Measurements from ENCODE around the gene LRRC26. TPM values are rescaled to one million over a fixed set of nuclear protein-coding genes. Genes with fewer than 3 reads are reported as not detected.

Gene LRRC26
- total RNA-seq, 1 experiment from 2014 or later = 0.40 TPM

DNA sequence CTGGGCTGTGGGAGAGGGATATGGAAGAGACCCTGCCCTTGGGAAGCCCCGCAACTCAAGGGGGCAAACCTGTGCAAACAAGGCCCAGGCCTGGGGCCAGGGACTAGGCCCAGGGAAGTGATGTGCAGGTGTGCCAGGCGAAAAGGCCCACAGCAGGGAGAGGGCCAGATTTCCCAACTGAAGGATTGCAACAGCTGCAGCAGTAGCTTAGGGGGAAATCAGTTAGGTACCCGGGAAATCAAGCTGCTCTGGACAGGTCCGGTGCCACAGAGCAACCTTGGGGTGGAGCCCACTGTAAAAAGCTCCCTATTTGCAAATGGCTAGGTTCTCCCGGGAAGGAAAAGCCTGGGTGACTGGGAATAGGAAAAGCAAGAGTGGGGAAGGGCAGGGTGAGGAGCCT, 20.5 kb downstream of the LRRC26 start:
- BruUV-seq (replicated peaks) = no TSS peak
- no peaks in the 10 kb centered on the region for H3K9me2 ChIP-seq (replicated peaks; ENCODE audit: low read length)
- ChIA-PET POLR2A (ENCODE audit: unreplicated experiment) (no interaction called here), CTCF (interaction anchor here (0.9 kb wide), 1 partner anchor 20 kb away, joined by 3 read pairs; no protein-coding TSS in a partner anchor)
- no peak overlapping the region for H3K27ac ChIP-seq (ENCODE audit: low read length)
- no peak for TF ChIP-seq EZH2phosphoT487 (IDR thresholded peaks at IDR 0.05; ENCODE audit: borderline replicate concordance, low read length)
- TF ChIP-seq EZH2 (IDR thresholded peaks at IDR 0.05; ENCODE audit: low read length, unreplicated experiment) = no peak
- TF ChIP-seq CTCF (conservative IDR thresholded peaks at IDR 0.05; ENCODE audit: low read depth, low read length) = no peak
- no peak for ATAC-seq
- H3K9me3 ChIP-seq (ENCODE audit: low read length) = no peaks in the 10 kb centered on the region
- peak overlapping the region; percentile 61; the same call in 1 of the 2 replicates for H2AFZ ChIP-seq (ENCODE audit: low read length)
- no peak overlapping the region; the same call in 1 of the 2 replicates for H3K9ac ChIP-seq (ENCODE audit: low read length)
- no peaks in the 10 kb centered on the region; the same call in 1 of the 2 replicates for H3K4me1 ChIP-seq (ENCODE audit: insufficient read depth, low read length)
- no peak overlapping the region for H3K4me3 ChIP-seq (ENCODE audit: low read length)
- intact Hi-C loops (cut with micrococcal nuclease) = no loop called here
- H3F3A ChIP-seq (ENCODE audit: low read length, unreplicated experiment) = no peaks in the 10 kb centered on the region
- H3K36me3 ChIP-seq (ENCODE audit: low read depth, low read length) = no peaks in the 10 kb centered on the region
- no peak for DNase-seq
- H4K20me1 ChIP-seq (ENCODE audit: low read length) = no peaks in the 10 kb centered on the region
- no peaks in the 10 kb centered on the region for H3K79me2 ChIP-seq (ENCODE audit: low read length)
- peak overlapping the region; percentile 70; the same call in 1 of the 2 replicates for H3K4me2 ChIP-seq (ENCODE audit: low read length)
- no peaks in the 10 kb centered on the region for H3K27me3 ChIP-seq (ENCODE audit: low read length)

- Histone ChIP-seq H3K27ac (ENCODE audit: low read length) (no peak overlapping the region), H3K4me2 (ENCODE audit: low read length) (no peak overlapping the region), H3K79me2 (ENCODE audit: low read length) (no peaks in the 10 kb centered on the region), H3K36me3 (ENCODE audit: low read depth, low read length) (no peaks in the 10 kb centered on the region), H3K27me3 (ENCODE audit: low read length) (no peaks in the 10 kb centered on the region), H3K4me1 (ENCODE audit: insufficient read depth, low read length) (no peaks in the 10 kb centered on the region; the same call in 1 of the 2 replicates), H3K9ac (ENCODE audit: low read length) (no peak overlapping the region), H4K20me1 (ENCODE audit: low read length) (no peaks in the 10 kb centered on the region), H3F3A (ENCODE audit: low read length, unreplicated experiment) (no peaks in the 10 kb centered on the region), H3K9me2 (replicated peaks; ENCODE audit: low read length) (no peaks in the 10 kb centered on the region), H2AFZ (ENCODE audit: low read length) (no peak overlapping the region), H3K4me3 (ENCODE audit: low read length) (no peak overlapping the region), H3K9me3 (ENCODE audit: low read length) (no peaks in the 10 kb centered on the region)
- intact Hi-C loops (cut with micrococcal nuclease) = no loop called here
- TF ChIP-seq EZH2 (IDR thresholded peaks at IDR 0.05; ENCODE audit: low read length, unreplicated experiment) (no peak), EZH2phosphoT487 (IDR thresholded peaks at IDR 0.05; ENCODE audit: borderline replicate concordance, low read length) (no peak), CTCF (conservative IDR thresholded peaks at IDR 0.05; ENCODE audit: low read depth, low read length) (no peak)
- CTCF ChIA-PET = interaction anchor here (0.9 kb wide), 1 partner anchor 19 kb away, joined by 3 read pairs; no protein-coding TSS in a partner anchor
- no peak for ATAC-seq
- no peak for DNase-seq
- POLR2A ChIA-PET (ENCODE audit: unreplicated experiment) = no interaction called here
- no TSS peak for BruUV-seq (replicated peaks)
Observed at GRCh38 chr9:137148661-137149060, 21.2 kb downstream of the LRRC26 start.

DNA sequence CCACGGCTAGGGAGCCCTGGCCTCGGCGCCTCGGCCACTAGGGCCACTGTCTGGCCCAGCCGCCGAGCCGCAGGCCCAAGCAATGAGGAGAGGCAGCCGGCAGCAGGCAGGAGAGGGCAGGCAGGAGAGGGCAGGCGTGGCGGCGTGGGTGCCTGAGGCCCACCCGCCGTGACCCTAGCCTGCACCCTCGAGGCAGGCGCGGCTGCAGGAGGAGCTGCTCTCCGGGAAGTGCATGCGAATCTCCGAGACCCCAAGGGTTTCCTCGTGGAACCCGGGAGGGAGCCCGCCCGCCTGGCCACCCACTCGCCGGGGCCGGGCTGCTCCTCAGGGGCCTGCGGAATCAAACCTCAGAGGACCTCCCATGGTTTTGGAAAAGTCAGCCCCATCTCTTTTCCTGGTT, 21.6 kb downstream of the LRRC26 start:
- Histone ChIP-seq H4K20me1 (ENCODE audit: low read length) (no peaks in the 10 kb centered on the region), H3K4me2 (ENCODE audit: low read length) (no peak overlapping the region), H3K9me3 (ENCODE audit: low read length) (no peaks in the 10 kb centered on the region), H3K9me2 (replicated peaks; ENCODE audit: low read length) (no peaks in the 10 kb centered on the region), H2AFZ (ENCODE audit: low read length) (no peak overlapping the region), H3K4me3 (ENCODE audit: low read length) (no peak overlapping the region), H3K36me3 (ENCODE audit: low read depth, low read length) (no peaks in the 10 kb centered on the region), H3K27me3 (ENCODE audit: low read length) (no peaks in the 10 kb centered on the region), H3K27ac (ENCODE audit: low read length) (no peak overlapping the region), H3K4me1 (ENCODE audit: insufficient read depth, low read length) (no peaks in the 10 kb centered on the region; the same call in 1 of the 2 replicates), H3K79me2 (ENCODE audit: low read length) (no peaks in the 10 kb centered on the region), H3K9ac (ENCODE audit: low read length) (no peak overlapping the region), H3F3A (ENCODE audit: low read length, unreplicated experiment) (no peaks in the 10 kb centered on the region)
- ChIA-PET POLR2A (ENCODE audit: unreplicated experiment) (no interaction called here), CTCF (no interaction called here)
- no peak for ATAC-seq
- TF ChIP-seq CTCF (conservative IDR thresholded peaks at IDR 0.05; ENCODE audit: low read depth, low read length) (no peak), EZH2phosphoT487 (IDR thresholded peaks at IDR 0.05; ENCODE audit: borderline replicate concordance, low read length) (no peak), EZH2 (IDR thresholded peaks at IDR 0.05; ENCODE audit: low read length, unreplicated experiment) (no peak)
- BruUV-seq (replicated peaks) = no TSS peak
- DNase-seq = no peak
- intact Hi-C loops (cut with micrococcal nuclease) = no loop called here

Data from PC-3 (cell line).